Measurements from ENCODE around the gene SH3RF3. TPM values are rescaled to one million over a fixed set of nuclear protein-coding genes. Genes with fewer than 3 reads are reported as not detected.
A peak's percentile ranks its signal among the peaks of the same experiment; 100 is the strongest.

Gene SH3RF3
- total RNA-seq, 2 donors from 2014 or later: 0.05 TPM; not detected in 1

- H3K27me3 Mint-ChIP-seq: peaks cover 0 to 2% of the 10 kb centered on the region in 2 donors
- peaks cover 0 to 3% of the 10 kb centered on the region in 2 donors for H3K4me1 Mint-ChIP-seq (ENCODE audit: low read depth in 2 of 2)
- no peak for DNase-seq (ENCODE audit: low spot score)
- no peak overlapping the region for H3K27ac Mint-ChIP-seq
- H3K4me3 Mint-ChIP-seq: no peak overlapping the region
- H3K36me3 Mint-ChIP-seq: no peaks in the 10 kb centered on the region
- peak; percentile 15 to 50 for ATAC-seq
- H3K9me3 Mint-ChIP-seq: no peaks in the 10 kb centered on the region
These were observed 168.8 kb downstream of the SH3RF3 start for GRCh38 chr2:109297566-109298490.

- no peaks in the 10 kb centered on the region for H3K9me3 Mint-ChIP-seq
- H3K36me3 Mint-ChIP-seq: no peaks in the 10 kb centered on the region
- DNase-seq (ENCODE audit: low spot score) (no peak), ATAC-seq (no peak)
- H3K27ac Mint-ChIP-seq: no peak overlapping the region
- peaks cover 0 to 3% of the 10 kb centered on the region in 2 donors for H3K4me1 Mint-ChIP-seq (ENCODE audit: low read depth in 2 of 2)
- H3K4me3 Mint-ChIP-seq: no peak overlapping the region
- H3K27me3 Mint-ChIP-seq: peaks cover 0 to 2% of the 10 kb centered on the region in 2 donors
These were observed 169.8 kb downstream of the SH3RF3 start for GRCh38 chr2:109298851-109299250.

DNA sequence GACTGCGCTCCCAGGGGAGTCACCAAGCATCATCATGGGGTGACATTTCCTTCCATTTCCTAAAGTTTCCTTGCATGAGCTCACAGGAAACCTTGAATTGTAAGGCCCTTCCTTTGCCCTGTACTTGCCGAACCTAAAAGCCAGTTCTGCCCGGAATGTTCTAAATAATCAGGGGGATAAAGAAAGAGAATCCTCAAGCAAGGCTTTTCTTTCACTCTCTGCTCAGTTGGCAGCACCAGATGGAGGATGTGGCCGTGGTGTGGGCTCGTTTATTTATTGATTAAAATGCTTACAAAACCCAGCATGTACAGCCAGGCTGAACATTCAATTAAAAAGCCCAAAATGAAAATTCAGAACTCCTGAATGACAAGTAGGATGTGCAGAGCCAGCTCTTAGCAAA lies 170.5 kb downstream of the SH3RF3 start:
- no peak for ATAC-seq
- Mint-ChIP-seq H3K4me1 (ENCODE audit: low read depth in 2 of 2) (peaks cover 0 to 3% of the 10 kb centered on the region in 2 donors), H3K27ac (no peak overlapping the region), H3K27me3 (peaks cover 0 to 2% of the 10 kb centered on the region in 2 donors), H3K36me3 (no peaks in the 10 kb centered on the region), H3K9me3 (no peaks in the 10 kb centered on the region), H3K4me3 (no peak overlapping the region)
- no peak for DNase-seq (ENCODE audit: low spot score)

DNA sequence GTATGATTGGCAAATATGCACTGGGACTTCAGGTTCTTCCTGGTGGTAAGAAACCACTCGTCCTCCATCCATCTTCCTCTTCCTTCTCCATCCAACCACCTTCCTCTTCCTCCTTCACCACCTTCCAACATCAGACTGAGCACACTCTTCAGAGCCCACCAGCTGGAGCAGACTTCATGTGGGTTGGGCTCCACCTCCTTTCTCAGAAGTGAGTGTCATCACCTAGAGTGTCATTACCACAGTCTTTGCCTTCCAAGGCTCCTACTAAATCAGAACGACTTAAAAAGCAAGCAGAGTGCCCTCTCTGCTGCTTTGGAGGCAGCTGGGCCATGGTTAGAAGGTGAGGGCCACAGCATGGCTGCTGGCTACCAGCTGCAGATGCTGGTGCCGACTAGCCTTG lies 171.6 kb downstream of the SH3RF3 start:
- Mint-ChIP-seq H3K27ac (no peak overlapping the region), H3K27me3 (no peaks in the 10 kb centered on the region), H3K9me3 (no peaks in the 10 kb centered on the region), H3K36me3 (no peaks in the 10 kb centered on the region), H3K4me1 (ENCODE audit: low read depth in 2 of 2) (no peaks in the 10 kb centered on the region), H3K4me3 (no peak overlapping the region)
- no peak for DNase-seq (ENCODE audit: low spot score)
- ATAC-seq: no peak

- H3K4me1 Mint-ChIP-seq (ENCODE audit: low read depth in 2 of 2): no peaks in the 10 kb centered on the region
- H3K9me3 Mint-ChIP-seq: no peaks in the 10 kb centered on the region
- no peak overlapping the region for H3K27ac Mint-ChIP-seq
- H3K4me3 Mint-ChIP-seq: no peak overlapping the region
- DNase-seq (ENCODE audit: low spot score): no peak
- no peak for ATAC-seq
- no peaks in the 10 kb centered on the region for H3K27me3 Mint-ChIP-seq
- no peaks in the 10 kb centered on the region for H3K36me3 Mint-ChIP-seq
These were observed 172.7 kb downstream of the SH3RF3 start for GRCh38 chr2:109301746-109302145.

GRCh38 chr2:109302319-109302718 lies 173.3 kb downstream of the SH3RF3 start:
- no peak overlapping the region for H3K27ac Mint-ChIP-seq
- no peak overlapping the region for H3K4me3 Mint-ChIP-seq
- H3K9me3 Mint-ChIP-seq: no peaks in the 10 kb centered on the region
- no peaks in the 10 kb centered on the region for H3K27me3 Mint-ChIP-seq
- H3K4me1 Mint-ChIP-seq (ENCODE audit: low read depth in 2 of 2): no peaks in the 10 kb centered on the region
- no peaks in the 10 kb centered on the region for H3K36me3 Mint-ChIP-seq
- no peak for ATAC-seq
- no peak for DNase-seq (ENCODE audit: low spot score)

GRCh38 chr2:109304242-109304641 lies 175.2 kb downstream of the SH3RF3 start:
- ATAC-seq (no peak), DNase-seq (ENCODE audit: low spot score) (no peak)
- no peaks in the 10 kb centered on the region for H3K4me1 Mint-ChIP-seq (ENCODE audit: low read depth in 2 of 2)
- H3K27me3 Mint-ChIP-seq: no peaks in the 10 kb centered on the region
- H3K36me3 Mint-ChIP-seq: no peaks in the 10 kb centered on the region
- H3K27ac Mint-ChIP-seq: no peak overlapping the region
- no peak overlapping the region for H3K4me3 Mint-ChIP-seq
- no peaks in the 10 kb centered on the region for H3K9me3 Mint-ChIP-seq

- no peaks in the 10 kb centered on the region for H3K27me3 Mint-ChIP-seq
- H3K9me3 Mint-ChIP-seq: no peaks in the 10 kb centered on the region
- H3K4me1 Mint-ChIP-seq (ENCODE audit: low read depth in 2 of 2): no peaks in the 10 kb centered on the region
- H3K27ac Mint-ChIP-seq: no peak overlapping the region
- no peaks in the 10 kb centered on the region for H3K36me3 Mint-ChIP-seq
- H3K4me3 Mint-ChIP-seq: no peak overlapping the region
- ATAC-seq (no peak), DNase-seq (ENCODE audit: low spot score) (no peak)
These were observed 175.9 kb downstream of the SH3RF3 start for GRCh38 chr2:109304731-109305470.

GRCh38 chr2:109305490-109306167 lies 176.6 kb downstream of the SH3RF3 start:
- H3K4me3 Mint-ChIP-seq: no peak overlapping the region
- H3K4me1 Mint-ChIP-seq (ENCODE audit: low read depth in 2 of 2): no peaks in the 10 kb centered on the region
- H3K27ac Mint-ChIP-seq: no peak overlapping the region
- H3K36me3 Mint-ChIP-seq: no peaks in the 10 kb centered on the region
- DNase-seq (ENCODE audit: low spot score) (no peak), ATAC-seq (no peak)
- no peaks in the 10 kb centered on the region for H3K27me3 Mint-ChIP-seq
- H3K9me3 Mint-ChIP-seq: no peaks in the 10 kb centered on the region

- DNase-seq (ENCODE audit: low spot score) (no peak), ATAC-seq (no peak)
- H3K9me3 Mint-ChIP-seq: no peaks in the 10 kb centered on the region
- H3K4me3 Mint-ChIP-seq: no peak overlapping the region
- no peaks in the 10 kb centered on the region for H3K4me1 Mint-ChIP-seq (ENCODE audit: low read depth in 2 of 2)
- H3K36me3 Mint-ChIP-seq: no peaks in the 10 kb centered on the region
- H3K27ac Mint-ChIP-seq: no peak overlapping the region
- H3K27me3 Mint-ChIP-seq: no peaks in the 10 kb centered on the region
These were observed 177.2 kb downstream of the SH3RF3 start for GRCh38 chr2:109306190-109306589.

DNA sequence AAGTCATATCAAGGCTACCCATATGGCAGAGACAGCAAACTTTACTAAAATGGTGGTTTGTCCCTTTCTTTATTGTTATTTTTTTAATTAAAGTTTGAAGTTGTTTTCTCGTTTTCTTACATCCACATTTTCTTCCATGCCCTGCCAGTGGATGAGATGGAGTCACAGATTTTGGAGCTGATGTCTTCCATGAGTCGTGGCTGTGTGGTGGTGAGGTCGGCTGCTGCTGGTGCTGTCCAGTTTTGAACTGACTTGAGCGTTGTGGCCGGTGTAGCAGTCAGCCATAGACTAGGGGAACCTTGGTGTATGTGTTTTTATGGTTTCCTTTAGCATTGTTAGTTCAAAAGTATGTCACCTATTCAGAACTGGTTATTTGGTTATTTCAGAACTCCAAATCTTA lies 182.8 kb downstream of the SH3RF3 start:
- no peaks in the 10 kb centered on the region for H3K4me1 Mint-ChIP-seq (ENCODE audit: low read depth in 2 of 2)
- peaks cover 0 to 7% of the 10 kb centered on the region in 2 donors for H3K27me3 Mint-ChIP-seq
- H3K9me3 Mint-ChIP-seq: no peaks in the 10 kb centered on the region
- H3K36me3 Mint-ChIP-seq: no peaks in the 10 kb centered on the region
- no peak overlapping the region for H3K27ac Mint-ChIP-seq
- H3K4me3 Mint-ChIP-seq: no peak overlapping the region
- ATAC-seq (no peak), DNase-seq (ENCODE audit: low spot score) (no peak)

DNA sequence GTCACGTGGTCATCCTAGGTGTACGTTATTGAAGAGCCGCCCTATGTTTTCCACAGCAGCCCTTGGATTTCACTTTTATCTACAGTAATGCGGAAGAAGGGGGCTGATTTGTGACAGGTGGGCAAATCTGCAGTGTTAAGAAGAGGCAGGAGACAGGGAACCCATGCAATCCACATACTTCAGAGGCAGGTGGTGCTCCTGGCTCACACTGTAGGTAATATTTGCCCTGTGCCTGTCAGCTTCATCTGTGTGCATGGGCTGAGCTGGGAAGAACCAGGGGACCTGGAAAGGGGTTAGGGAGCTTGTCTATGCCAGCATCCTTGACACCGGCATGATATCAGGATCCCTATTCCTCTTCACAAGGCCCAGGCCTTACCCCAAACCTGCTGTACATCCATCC lies 183.9 kb downstream of the SH3RF3 start:
- ATAC-seq: no peak
- no peak for DNase-seq (ENCODE audit: low spot score)
- H3K27ac Mint-ChIP-seq: no peak overlapping the region
- H3K36me3 Mint-ChIP-seq: no peaks in the 10 kb centered on the region
- H3K4me3 Mint-ChIP-seq: no peak overlapping the region
- H3K4me1 Mint-ChIP-seq (ENCODE audit: low read depth in 2 of 2): no peaks in the 10 kb centered on the region
- no peaks in the 10 kb centered on the region for H3K9me3 Mint-ChIP-seq
- H3K27me3 Mint-ChIP-seq: peaks cover 0 to 7% of the 10 kb centered on the region in 2 donors

GRCh38 chr2:109313343-109313742 lies 184.3 kb downstream of the SH3RF3 start:
- Mint-ChIP-seq H3K36me3 (no peaks in the 10 kb centered on the region), H3K27me3 (peaks cover 0 to 7% of the 10 kb centered on the region in 2 donors), H3K4me3 (no peak overlapping the region), H3K27ac (no peak overlapping the region), H3K4me1 (ENCODE audit: low read depth in 2 of 2) (no peaks in the 10 kb centered on the region), H3K9me3 (no peaks in the 10 kb centered on the region)
- DNase-seq (ENCODE audit: low spot score) (no peak), ATAC-seq (peak; percentile 40 to 59)

DNA sequence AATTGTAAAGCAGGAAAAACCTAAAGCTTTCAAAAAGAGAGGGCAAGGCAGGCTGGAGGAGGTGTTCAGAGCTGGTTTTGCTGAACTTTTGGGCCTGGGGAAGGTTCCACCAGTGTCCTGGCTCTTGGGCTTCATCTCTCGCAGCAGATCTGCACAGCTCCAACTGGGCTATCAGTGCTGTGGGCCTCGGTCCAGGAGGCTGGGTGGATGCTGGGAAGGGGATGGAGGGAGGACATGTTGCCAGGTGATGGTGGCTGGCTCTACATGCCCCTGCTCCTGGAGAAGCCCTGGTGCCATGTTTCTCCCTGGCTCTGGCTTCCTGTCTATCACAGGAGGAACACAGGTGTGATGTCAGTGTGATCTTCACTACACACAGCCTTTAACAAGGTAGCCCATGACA lies 187.1 kb downstream of the SH3RF3 start:
- Mint-ChIP-seq H3K27me3 (peaks cover 15 to 23% of the 10 kb centered on the region in 2 donors), H3K9me3 (no peaks in the 10 kb centered on the region), H3K4me1 (ENCODE audit: low read depth in 2 of 2) (peaks cover 5 to 8% of the 10 kb centered on the region in 2 donors), H3K36me3 (no peaks in the 10 kb centered on the region), H3K4me3 (no peak overlapping the region), H3K27ac (no peak overlapping the region)
- no peak for ATAC-seq
- DNase-seq (ENCODE audit: low spot score): no peak

Data from natural killer cell treated with Interleukin-12 subunit alpha and Interleukin-12 subunit beta and Interleukin-15 and Interleukin-18, amount 100 ng/mL, for 72 hours (primary cell).